Calu3 (cell line): ENCODE data around the gene HGFAC. TPM values are rescaled to one million over a fixed set of nuclear protein-coding genes. Genes with fewer than 3 reads are reported as not detected.

ENCODE experiments used
- BruUV-seq: library from RNA; stranded (reverse); fragments of 400-500 nt; replicated peaks from 2 replicates; lab custom pipeline; 2021; lab: Mats Ljungman, UMichigan
- CTCF ChIA-PET: fragments of 300-600 bp; sonication (Branson Sonifier 250); formaldehyde crosslinking; loops from one replicate; lab custom pipeline; 2022; ENCODE audit warnings: antibody characterized with exemption; lab: Charles Lee
- DNase-seq: peaks from one replicate; pipeline ENCODE4 v3.0.0; 2022
- H3K27ac Mint-ChIP-seq: one replicate; pipeline ENCODE4 v1.8.0; 2022; ENCODE audit warnings: mixed read lengths; ENCODE audit not compliant: unreplicated experiment
- H3K27me3 Mint-ChIP-seq: one replicate; pipeline ENCODE4 v1.8.0; 2022; ENCODE audit warnings: mixed read lengths; ENCODE audit not compliant: unreplicated experiment
- H3K36me3 Mint-ChIP-seq: one replicate; pipeline ENCODE4 v1.8.0; 2022; ENCODE audit warnings: mild to moderate bottlenecking, moderate library complexity, mixed read lengths; ENCODE audit not compliant: insufficient read depth, unreplicated experiment
- H3K4me1 Mint-ChIP-seq: one replicate; pipeline ENCODE4 v1.8.0; 2022; ENCODE audit warnings: mild to moderate bottlenecking, low read depth, mixed read lengths; ENCODE audit not compliant: unreplicated experiment
- H3K4me3 Mint-ChIP-seq: one replicate; pipeline ENCODE4 v1.8.0; 2022; ENCODE audit warnings: mild to moderate bottlenecking, low read depth, moderate library complexity, mixed read lengths; ENCODE audit not compliant: unreplicated experiment
- H3K9me3 Mint-ChIP-seq: one replicate; pipeline ENCODE4 v1.8.0; 2022; ENCODE audit warnings: low read depth, mixed read lengths; ENCODE audit not compliant: unreplicated experiment
- CTCF ChIP-seq: fragments of 200-600 bp; IDR thresholded peaks from one replicate; pipeline ENCODE4 v1.8.0; 2022; ENCODE audit warnings: antibody characterized with exemption; ENCODE audit not compliant: unreplicated experiment
- intact Hi-C: fragments of 100-400 bp; cut with micrococcal nuclease; formaldehyde crosslinking; loops from one replicate; pipeline ENCODE4 v1.10.0; 2022; ENCODE audit not compliant: unreplicated experiment
- total RNA-seq: library from RNA; stranded (reverse); gene quantifications from 2 replicates; pipeline ENCODE4 v1.2.3, GENCODE V29; 2022

The HGFAC gene
- total RNA-seq, 1 experiment from 2014 or later, result not detected

GRCh38 chr4:3466691-3467600 is 25.2 kb downstream of the HGFAC start:
- Mint-ChIP-seq H3K36me3 (peaks cover 8% of the 10 kb centered on the region), H3K4me1 (peaks cover 9% of the 10 kb centered on the region), H3K9me3 (no peaks in the 10 kb centered on the region), H3K27ac (no peak overlapping the region), H3K4me3 (no peak overlapping the region), H3K27me3 (no peaks in the 10 kb centered on the region)
- BruUV-seq, result no TSS peak
- CTCF ChIA-PET, result no interaction called here
- no peak for TF ChIP-seq CTCF
- intact Hi-C loops, result no loop called here
- no peak for DNase-seq

- intact Hi-C loops, result no loop called here
- Mint-ChIP-seq H3K27me3 (no peaks in the 10 kb centered on the region), H3K9me3 (no peaks in the 10 kb centered on the region), H3K4me3 (no peak overlapping the region), H3K4me1 (peaks cover 9% of the 10 kb centered on the region), H3K27ac (no peak overlapping the region), H3K36me3 (peaks cover 1% of the 10 kb centered on the region)
- no peak for TF ChIP-seq CTCF
- BruUV-seq, result no TSS peak
- CTCF ChIA-PET, result no interaction called here
- no peak for DNase-seq
Measured at GRCh38 chr4:3467601-3468031, 25.8 kb downstream of the HGFAC start.

- TF ChIP-seq CTCF, result no peak
- CTCF ChIA-PET, result no interaction called here
- Mint-ChIP-seq H3K4me3 (no peak overlapping the region), H3K27ac (no peak overlapping the region), H3K27me3 (no peaks in the 10 kb centered on the region), H3K9me3 (no peaks in the 10 kb centered on the region), H3K36me3 (no peaks in the 10 kb centered on the region), H3K4me1 (peaks cover 9% of the 10 kb centered on the region)
- BruUV-seq, result no TSS peak
- DNase-seq, result no peak
- intact Hi-C loops, result no loop called here
Measured at GRCh38 chr4:3468154-3468553, 26.4 kb downstream of the HGFAC start.

GRCh38 chr4:3468804-3469203 is 27.0 kb downstream of the HGFAC start:
- BruUV-seq, result no TSS peak

More at GRCh38 chr4:3468804-3469203, 27.0 kb downstream of the HGFAC start:
- H3K4me1 Mint-ChIP-seq, result peaks cover 9% of the 10 kb centered on the region
- CTCF ChIA-PET, result no interaction called here
- no peaks in the 10 kb centered on the region for H3K27me3 Mint-ChIP-seq
- DNase-seq, result no peak
- no peak overlapping the region for H3K4me3 Mint-ChIP-seq
- H3K9me3 Mint-ChIP-seq, result no peaks in the 10 kb centered on the region
- H3K36me3 Mint-ChIP-seq, result no peaks in the 10 kb centered on the region
- TF ChIP-seq CTCF, result no peak
- no peak overlapping the region for H3K27ac Mint-ChIP-seq
- intact Hi-C loops, result no loop called here
